BLaER1 treated with 17β-estradiol and CSF1 and Interleukin-3, amounts not matched to agents 10 nM and 100 nM (cell line): ENCODE results near the gene PCDHA9.
"Not testable (repeated sequence)": the region's sequence is repeated elsewhere in the genome, so short reads cannot be mapped to it uniquely, and the experiment has no call there.

Experiments used
- H3K27ac ChIP-seq, 11 experiments: shearing (Covaris generic); formaldehyde crosslinking; 2 replicates each; pipeline ENCODE4 v1.8.1; 2022
- H3K27me3 ChIP-seq, 11 experiments: shearing (Covaris generic); formaldehyde crosslinking; 2 replicates each; pipeline ENCODE4 v1.8.1; 2022
- H3K36me3 ChIP-seq, 11 experiments: shearing (Covaris generic); formaldehyde crosslinking; 2 replicates each; pipeline ENCODE4 v1.8.1; 2022
- H3K4me1 ChIP-seq, 10 experiments: shearing (Covaris generic); formaldehyde crosslinking; 2 replicates each; pipeline ENCODE4 v1.8.1; 2022
- H3K4me2 ChIP-seq, 11 experiments: shearing (Covaris generic); formaldehyde crosslinking; 2 replicates each; pipeline ENCODE4 v1.8.1; 2022
- H3K4me3 ChIP-seq, 10 experiments: shearing (Covaris generic); formaldehyde crosslinking; 2 replicates each; pipeline ENCODE4 v1.8.1; 2022
- H3K9ac ChIP-seq, 11 experiments: shearing (Covaris generic); formaldehyde crosslinking; 2 replicates each; pipeline ENCODE4 v1.8.1; 2022
- H3K9me3 ChIP-seq, 11 experiments: shearing (Covaris generic); formaldehyde crosslinking; replicated peaks in 1 of 11; 2 replicates each; pipeline ENCODE4 v1.8.1; 2022
- H4K20me1 ChIP-seq, 11 experiments: shearing (Covaris generic); formaldehyde crosslinking; 2 replicates each; pipeline ENCODE4 v1.8.1; 2022
- Cebpa-rat ChIP-seq, 11 experiments: shearing (Covaris generic); IDR thresholded peaks; 2 replicates each; pipeline ENCODE4 v1.8.1; 2022

The PCDHA9 gene

DNA sequence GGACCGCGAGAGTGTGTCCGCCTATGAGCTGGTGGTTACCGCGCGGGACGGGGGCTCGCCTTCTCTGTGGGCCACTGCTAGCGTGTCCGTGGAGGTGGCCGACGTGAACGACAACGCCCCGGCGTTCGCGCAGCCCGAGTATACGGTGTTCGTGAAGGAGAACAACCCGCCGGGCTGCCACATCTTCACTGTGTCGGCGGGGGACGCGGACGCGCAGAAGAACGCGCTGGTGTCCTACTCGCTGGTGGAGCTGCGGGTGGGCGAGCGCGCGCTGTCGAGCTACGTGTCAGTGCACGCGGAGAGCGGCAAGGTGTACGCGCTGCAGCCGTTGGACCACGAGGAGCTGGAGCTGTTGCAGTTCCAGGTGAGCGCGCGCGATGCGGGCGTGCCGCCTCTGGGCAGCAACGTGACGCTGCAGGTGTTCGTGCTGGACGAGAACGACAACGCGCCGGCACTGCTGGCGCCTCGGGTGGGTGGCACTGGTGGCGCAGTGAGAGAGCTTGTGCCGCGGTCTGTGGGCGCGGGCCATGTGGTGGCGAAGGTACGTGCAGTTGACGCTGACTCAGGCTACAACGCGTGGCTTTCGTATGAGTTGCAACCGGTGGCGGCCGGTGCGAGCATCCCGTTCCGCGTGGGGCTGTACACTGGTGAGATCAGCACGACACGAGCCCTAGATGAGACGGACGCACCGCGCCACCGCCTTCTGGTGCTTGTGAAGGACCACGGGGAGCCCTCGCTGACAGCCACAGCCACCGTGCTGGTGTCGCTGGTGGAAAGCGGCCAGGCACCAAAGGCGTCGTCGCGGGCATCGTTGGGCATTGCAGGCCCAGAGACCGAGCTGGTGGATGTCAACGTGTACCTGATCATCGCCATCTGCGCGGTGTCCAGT lies 12.3 kb upstream of the PCDHA9 start:
- Histone ChIP-seq H3K36me3 (no peaks in the 10 kb centered on the region), H3K4me1 (no peaks in the 10 kb centered on the region), H3K27ac (no peak overlapping the region), H4K20me1 (no peaks in the 10 kb centered on the region), H3K9me3 (peaks cover 20 to 24% (median 23%) of the 10 kb centered on the region in 11 experiments), H3K4me3 (no peak overlapping the region), H3K9ac (no peak overlapping the region), H3K27me3 (no peaks in the 10 kb centered on the region), H3K4me2 (no peak overlapping the region)
- no peak for TF ChIP-seq Cebpa-rat (IDR thresholded peaks at IDR 0.05)

- H3K36me3 ChIP-seq = no peaks in the 10 kb centered on the region
- no peaks in the 10 kb centered on the region for H3K4me1 ChIP-seq
- H3K4me2 ChIP-seq = no peak within 1 kb of the TSS
- no peak within 1 kb of the TSS for H3K27ac ChIP-seq
- no peak within 1 kb of the TSS for H3K4me3 ChIP-seq
- no peaks in the 10 kb centered on the region for H3K27me3 ChIP-seq
- H3K9me3 ChIP-seq = peaks cover 18 to 38% (median 27%) of the 10 kb centered on the region in 11 experiments
- H4K20me1 ChIP-seq = no peaks in the 10 kb centered on the region
- no peak for TF ChIP-seq Cebpa-rat (IDR thresholded peaks at IDR 0.05)
- H3K9ac ChIP-seq = no peak within 1 kb of the TSS
Observed at GRCh38 chr5:140840978-140841962, 6.9 kb upstream of the PCDHA9 start, which contains the start of gene PCDHA8. Gene PCDHA8 (plus strand): TSS chr5:140841187. CDS start chr5:140841322, 135 bp downstream.

DNA sequence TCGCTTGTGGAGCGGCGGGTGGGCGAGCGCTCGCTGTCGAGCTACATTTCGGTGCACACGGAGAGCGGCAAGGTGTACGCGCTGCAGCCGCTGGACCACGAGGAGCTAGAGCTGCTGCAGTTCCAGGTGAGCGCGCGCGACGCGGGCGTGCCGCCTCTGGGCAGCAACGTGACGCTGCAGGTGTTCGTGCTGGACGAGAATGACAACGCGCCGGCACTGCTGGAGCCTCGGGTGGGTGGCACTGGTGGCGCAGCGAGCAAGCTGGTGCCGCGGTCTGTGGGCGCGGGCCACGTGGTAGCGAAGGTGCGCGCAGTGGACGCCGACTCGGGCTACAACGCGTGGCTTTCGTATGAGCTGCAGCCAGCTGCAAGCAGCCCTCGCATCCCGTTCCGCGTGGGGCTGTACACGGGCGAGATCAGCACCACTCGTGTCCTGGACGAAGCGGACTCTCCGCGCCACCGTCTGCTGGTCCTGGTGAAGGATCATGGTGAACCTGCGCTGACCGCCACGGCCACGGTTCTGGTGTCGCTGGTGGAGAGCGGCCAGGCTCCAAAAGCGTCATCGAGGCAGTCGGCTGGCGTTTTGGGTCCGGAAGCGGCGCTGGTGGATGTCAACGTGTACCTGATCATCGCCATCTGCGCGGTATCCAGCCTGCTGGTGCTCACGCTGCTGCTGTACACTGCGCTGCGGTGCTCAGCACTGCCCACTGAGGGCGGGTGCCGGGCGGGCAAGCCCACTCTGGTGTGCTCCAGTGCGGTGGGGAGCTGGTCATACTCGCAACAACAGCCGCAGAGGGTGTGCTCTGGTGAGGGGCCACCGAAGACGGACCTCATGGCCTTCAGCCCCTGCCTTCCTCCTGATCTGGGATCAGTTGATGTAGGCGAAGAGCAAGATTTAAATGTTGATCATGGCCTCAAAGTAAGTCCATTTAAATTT lies 5.1 kb upstream of the PCDHA9 start:
- TF ChIP-seq Cebpa-rat (IDR thresholded peaks at IDR 0.05) = no peak
- H3K4me3 ChIP-seq = no peak overlapping the region
- no peak overlapping the region for H3K27ac ChIP-seq
- H3K4me2 ChIP-seq = no peak overlapping the region
- H3K4me1 ChIP-seq = no peaks in the 10 kb centered on the region
- H4K20me1 ChIP-seq = no peaks in the 10 kb centered on the region
- H3K27me3 ChIP-seq = no peaks in the 10 kb centered on the region
- no peak overlapping the region for H3K9ac ChIP-seq
- H3K9me3 ChIP-seq = peaks cover 15 to 41% (median 26%) of the 10 kb centered on the region in 11 experiments
- no peaks in the 10 kb centered on the region for H3K36me3 ChIP-seq

- H3K4me3 ChIP-seq, H4K20me1 ChIP-seq, H3K4me1 ChIP-seq, H3K27me3 ChIP-seq, H3K4me2 ChIP-seq, H3K36me3 ChIP-seq, H3K9ac ChIP-seq, H3K27ac ChIP-seq: not testable (repeated sequence)
- peaks cover 21 to 40% (median 28%) of the 10 kb centered on the region in 11 experiments for H3K9me3 ChIP-seq
Observed at GRCh38 chr5:140849831-140850634, 1.9 kb downstream of the PCDHA9 start.

GRCh38 chr5:140855772-140856674 lies 7.8 kb downstream of the PCDHA9 start, which contains the start of gene PCDHA10:
Gene PCDHA10 (plus strand): TSS chr5:140855897. CDS start chr5:140856049, 152 bp downstream.
- no peaks in the 10 kb centered on the region for H3K4me1 ChIP-seq
- H3K27me3 ChIP-seq = no peaks in the 10 kb centered on the region
- no peak within 1 kb of the TSS for H3K4me2 ChIP-seq
- no peak within 1 kb of the TSS for H3K9ac ChIP-seq
- no peak within 1 kb of the TSS for H3K4me3 ChIP-seq
- H3K36me3 ChIP-seq = no peaks in the 10 kb centered on the region
- H3K27ac ChIP-seq = no peak within 1 kb of the TSS
- peaks cover 29 to 46% (median 33%) of the 10 kb centered on the region in 11 experiments for H3K9me3 ChIP-seq
- H4K20me1 ChIP-seq = no peaks in the 10 kb centered on the region
- TF ChIP-seq Cebpa-rat (IDR thresholded peaks at IDR 0.05) = no peak

GRCh38 chr5:140857177-140857986 lies 9.2 kb downstream of the PCDHA9 start:
- peaks cover 42 to 59% (median 47%) of the 10 kb centered on the region in 11 experiments for H3K9me3 ChIP-seq
- H3K36me3 ChIP-seq = no peaks in the 10 kb centered on the region

GRCh38 chr5:140857987-140858240 lies 9.7 kb downstream of the PCDHA9 start:
- H3K36me3 ChIP-seq = no peaks in the 10 kb centered on the region
- H3K27me3 ChIP-seq = no peaks in the 10 kb centered on the region
- H3K4me2 ChIP-seq = no peak overlapping the region
- H3K27ac ChIP-seq = no peak overlapping the region
- H4K20me1 ChIP-seq = no peaks in the 10 kb centered on the region
- peaks cover 47 to 61% (median 51%) of the 10 kb centered on the region in 11 experiments for H3K9me3 ChIP-seq
- TF ChIP-seq Cebpa-rat (IDR thresholded peaks at IDR 0.05) = no peak
- H3K9ac ChIP-seq = no peak overlapping the region
- H3K4me1 ChIP-seq = no peaks in the 10 kb centered on the region
- no peak overlapping the region for H3K4me3 ChIP-seq

More at GRCh38 chr5:140857177-140857986, 9.2 kb downstream of the PCDHA9 start:
- Histone ChIP-seq H4K20me1 (no peaks in the 10 kb centered on the region), H3K27ac (no peak overlapping the region), H3K27me3 (no peaks in the 10 kb centered on the region), H3K4me3 (no peak overlapping the region), H3K9ac (no peak overlapping the region), H3K4me1 (no peaks in the 10 kb centered on the region), H3K4me2 (no peak overlapping the region)
- no peak for TF ChIP-seq Cebpa-rat (IDR thresholded peaks at IDR 0.05)
